Adipose tissue (tissue), 3 donors: Measurements from ENCODE around the gene EEF1A2. TPM values are rescaled to one million over a fixed set of nuclear protein-coding genes. Genes with fewer than 3 reads are reported as not detected.
"Not testable (repeated sequence)": the region's sequence is repeated elsewhere in the genome, so short reads cannot be mapped to it uniquely, and the experiment has no call there.

Source experiments
- H3K27ac ChIP-seq: one replicate; pipeline ENCODE4 v1.5.1; 2013; ENCODE audit warnings: low read depth, low read length
- WGBS, 3 donors: extraction: QIAGEN DNeasy Blood & Tissue Kit; methylation state at CpG; one replicate each; pipeline ENCODE4 v1.1.7; 2013; 5-methylcytosine and 5-hydroxymethylcytosine counted together
- polyA plus RNA-seq, 3 donors: library from polyadenylated mRNA; stranded (reverse); fragments of 200-250 nt; gene quantifications; one replicate each; pipeline ENCODE4 v1.2.3, GENCODE V29; 2013
- donor health status: healthy with polysubstance abuse.
- donor health status: Bipolar disorder and iron deficiency.
- donor health status: healthy.

Gene EEF1A2
- polyA plus RNA-seq, 3 donors: 1.2 to 24.4 (median 3.2) TPM

GRCh38 chr20:63479695-63480419, 19.0 kb downstream of the EEF1A2 start:
- H3K27ac ChIP-seq: not testable (repeated sequence)
- WGBS, 3 donors: 28 to 62% (median 56%) methylated on average over 29 to 32 of the region's 32 CpGs

- H3K27ac ChIP-seq: no peak overlapping the region
- WGBS, 3 donors: 78 to 84% (median 82%) methylated on average over 34 of the region's 34 CpGs
These were observed 20.3 kb downstream of the EEF1A2 start for GRCh38 chr20:63478346-63479302.

- 62 to 67% (median 63%) methylated on average over 17 of the region's 17 CpGs for WGBS, 3 donors
- H3K27ac ChIP-seq: no peak overlapping the region
These were observed 20.9 kb downstream of the EEF1A2 start for GRCh38 chr20:63477944-63478343.

- WGBS, 3 donors: 29 to 37% (median 33%) methylated on average over 21 of the region's 21 CpGs
- H3K27ac ChIP-seq: no peak overlapping the region
These were observed 21.7 kb downstream of the EEF1A2 start for GRCh38 chr20:63477061-63477616.

GRCh38 chr20:63475209-63475608, 23.7 kb downstream of the EEF1A2 start:
- H3K27ac ChIP-seq: no peak overlapping the region
- 8 to 14% (median 9%) methylated on average over 16 of the region's 16 CpGs for WGBS, 3 donors

GRCh38 chr20:63473555-63474449, 25.1 kb downstream of the EEF1A2 start:
- H3K27ac ChIP-seq: no peak overlapping the region
- WGBS, 3 donors: 31 to 35% (median 34%) methylated on average over 29 to 30 of the region's 30 CpGs

- no peak overlapping the region for H3K27ac ChIP-seq
- 54 to 63% (median 61%) methylated on average over 10 to 11 of the region's 13 CpGs for WGBS, 3 donors
These were observed 26.0 kb downstream of the EEF1A2 start for GRCh38 chr20:63472862-63473390.

- H3K27ac ChIP-seq: no peak within 1 kb of the TSS
- WGBS, 3 donors: 1 to 2% (median 1%) methylated on average over 52 to 111 of the region's 111 CpGs
These were observed 26.7 kb downstream of the EEF1A2 start, which contains the start of gene KCNQ2 for GRCh38 chr20:63471981-63472831. TSS of gene KCNQ2 (minus strand) at chr20:63472655. CDS start at chr20:63472463, 192 bp downstream.

GRCh38 chr20:63471717-63471980, 27.2 kb downstream of the EEF1A2 start:
- 1 to 3% (median 2%) methylated on average over 21 to 27 of the region's 27 CpGs for WGBS, 3 donors
- no peak overlapping the region for H3K27ac ChIP-seq

- WGBS, 3 donors: 10 to 15% (median 12%) methylated on average over 38 to 45 of the region's 46 CpGs
- H3K27ac ChIP-seq: no peak overlapping the region
These were observed 27.7 kb downstream of the EEF1A2 start for GRCh38 chr20:63471002-63471716.

GRCh38 chr20:63470410-63470809, 28.5 kb downstream of the EEF1A2 start:
- 54 to 75% (median 65%) methylated on average over 10 of the region's 10 CpGs for WGBS, 3 donors
- no peak overlapping the region for H3K27ac ChIP-seq

- H3K27ac ChIP-seq: no peak overlapping the region
- WGBS, 3 donors: 54 to 80% (median 79%) methylated on average over 12 to 13 of the region's 13 CpGs
These were observed 29.2 kb downstream of the EEF1A2 start for GRCh38 chr20:63469713-63470101.

- 57 to 76% (median 73%) methylated on average over 20 to 22 of the region's 22 CpGs for WGBS, 3 donors
- H3K27ac ChIP-seq: no peak overlapping the region
These were observed 29.7 kb downstream of the EEF1A2 start for GRCh38 chr20:63469019-63469712.

- H3K27ac ChIP-seq: no peak overlapping the region
- WGBS, 3 donors: 74 to 84% (median 79%) methylated on average over 12 of the region's 12 CpGs
These were observed 30.5 kb downstream of the EEF1A2 start for GRCh38 chr20:63468421-63468820.

- no peak overlapping the region for H3K27ac ChIP-seq
- WGBS, 3 donors: 60 to 75% (median 72%) methylated on average over 19 of the region's 19 CpGs
These were observed 31.4 kb downstream of the EEF1A2 start for GRCh38 chr20:63467294-63468083.
